GM11168 (cell line): ENCODE results near the gene CDC25B.
"Not testable (repeated sequence)": the region's sequence is repeated elsewhere in the genome, so short reads cannot be mapped to it uniquely, and the experiment has no call there.

ENCODE experiments used
- in situ Hi-C: fragments of 300-500 bp; cut with MboI; formaldehyde crosslinking; loops from one replicate; pipeline ENCODE4 v1.12.0; 2022; ENCODE audit warnings: low sequenced_read_pairs; ENCODE audit not compliant: unreplicated experiment

CDC25B gene

DNA sequence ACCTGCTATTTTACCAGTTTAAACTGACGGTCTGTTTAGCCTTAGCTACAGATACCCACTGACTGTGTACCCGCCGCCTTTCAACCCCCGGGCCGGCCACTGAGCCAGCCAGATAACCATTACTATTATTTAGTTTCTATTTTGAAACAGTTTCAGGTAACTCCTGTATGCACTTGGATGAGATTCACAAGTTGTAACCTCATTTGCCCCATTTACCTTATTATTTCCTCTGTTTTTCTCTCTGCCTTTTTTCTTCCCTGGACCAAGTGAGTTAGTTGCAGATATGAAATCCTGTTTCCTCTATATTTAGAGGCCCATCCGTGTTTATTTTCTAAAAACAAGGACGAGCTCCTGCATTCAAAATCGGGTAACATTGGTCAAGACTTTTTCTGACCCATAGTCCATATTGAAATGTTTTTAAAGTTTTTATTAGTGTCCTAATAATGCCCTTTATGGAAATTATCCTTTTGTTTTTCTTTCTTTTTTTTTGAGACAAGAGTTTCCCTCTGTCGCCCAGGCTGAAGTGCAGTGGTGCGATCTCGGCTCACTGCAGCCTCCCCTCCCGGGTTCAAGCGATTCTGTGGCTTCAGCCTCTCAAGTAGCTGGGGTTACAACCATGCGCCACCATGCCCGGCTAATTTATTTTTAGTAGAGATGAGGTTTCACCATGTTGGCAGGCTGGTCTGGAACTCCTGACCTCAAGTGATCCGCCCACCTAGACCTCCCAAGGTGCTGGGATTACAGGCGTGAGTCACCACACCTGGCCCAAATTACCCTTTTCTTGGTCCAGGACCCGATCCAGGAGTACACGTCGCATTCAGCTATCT lies 25.0 kb downstream of the CDC25B start:
- in situ Hi-C loops, result no loop called here

DNA sequence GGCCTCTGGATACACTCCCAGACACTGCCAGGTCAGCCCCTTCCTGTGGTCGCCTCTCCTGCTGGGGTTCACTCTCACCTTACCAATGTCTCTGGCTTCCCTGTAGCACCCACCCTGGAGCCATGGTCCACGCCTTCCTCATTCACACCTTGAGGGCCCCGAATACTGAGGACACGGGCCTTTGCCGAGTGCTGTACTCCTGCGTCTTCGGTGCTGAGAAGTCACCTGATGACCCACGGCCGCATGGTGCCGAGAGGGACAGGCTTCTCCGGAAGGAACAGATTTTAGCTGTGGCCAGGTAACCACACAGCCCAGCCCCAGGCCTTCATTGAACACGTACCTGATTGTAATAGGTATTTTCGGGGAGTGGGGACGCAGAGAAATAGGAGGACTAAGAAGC lies 25.9 kb downstream of the CDC25B start:
- in situ Hi-C loops, result no loop called here

DNA sequence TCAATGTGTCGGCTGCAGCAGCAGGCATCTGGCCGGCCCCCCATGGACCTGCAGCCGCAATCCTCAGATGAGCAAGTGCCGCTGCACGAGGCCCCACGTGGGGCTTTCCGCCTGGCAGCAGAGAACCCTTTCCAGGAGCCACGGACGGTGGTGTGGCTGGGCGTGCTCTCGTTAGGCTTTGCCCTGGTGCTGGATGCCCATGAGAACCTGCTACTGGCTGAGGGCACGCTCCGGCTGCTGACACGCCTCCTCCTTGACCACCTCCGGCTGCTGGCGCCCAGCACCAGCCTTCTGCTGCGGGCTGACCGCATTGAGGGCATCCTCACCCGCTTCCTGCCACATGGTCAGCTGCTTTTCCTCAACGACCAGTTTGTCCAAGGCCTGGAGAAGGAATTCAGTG lies 27.8 kb downstream of the CDC25B start:
- in situ Hi-C loops, result no loop called here

DNA sequence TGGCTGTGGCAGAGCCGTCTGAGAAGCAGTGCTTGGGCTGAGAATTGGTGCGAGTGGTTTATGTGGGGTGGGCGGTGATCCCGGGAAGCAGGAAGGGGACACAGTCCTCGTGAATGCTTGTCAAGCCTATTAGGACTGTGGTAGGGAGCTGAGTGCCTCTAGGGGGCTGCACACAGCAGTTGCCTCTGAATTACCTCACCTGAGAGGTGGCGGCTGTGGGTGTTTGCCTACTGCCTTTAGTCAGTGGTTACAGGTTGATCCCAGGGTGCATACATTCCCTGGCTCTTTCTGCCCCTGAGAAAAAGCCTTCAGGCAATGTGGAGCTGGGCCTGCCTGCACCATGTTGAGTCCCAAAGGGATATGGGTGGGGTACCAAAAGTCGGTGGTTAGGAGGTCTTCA lies 29.4 kb downstream of the CDC25B start:
- in situ Hi-C loops, result no loop called here

DNA sequence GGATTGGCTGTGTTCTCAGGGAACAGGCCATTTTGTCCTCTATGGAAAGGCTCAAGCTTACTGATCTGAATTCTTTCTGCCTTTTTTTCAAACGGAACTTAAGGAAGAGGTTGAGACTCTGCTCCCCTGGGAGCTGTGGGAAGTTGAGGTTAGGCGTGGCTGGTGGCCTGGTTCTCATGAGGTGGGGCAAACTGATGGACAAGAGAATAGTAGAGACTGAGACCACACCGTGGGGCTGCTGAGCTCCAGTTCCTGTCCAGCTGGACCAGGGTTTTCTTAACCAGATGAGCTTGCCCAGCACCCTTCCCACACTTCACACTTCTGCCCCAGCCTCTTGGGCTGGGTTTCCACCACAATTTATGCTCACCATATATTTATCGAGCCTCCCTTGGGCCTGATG lies 30.3 kb downstream of the CDC25B start:
- in situ Hi-C loops, result no loop called here

DNA sequence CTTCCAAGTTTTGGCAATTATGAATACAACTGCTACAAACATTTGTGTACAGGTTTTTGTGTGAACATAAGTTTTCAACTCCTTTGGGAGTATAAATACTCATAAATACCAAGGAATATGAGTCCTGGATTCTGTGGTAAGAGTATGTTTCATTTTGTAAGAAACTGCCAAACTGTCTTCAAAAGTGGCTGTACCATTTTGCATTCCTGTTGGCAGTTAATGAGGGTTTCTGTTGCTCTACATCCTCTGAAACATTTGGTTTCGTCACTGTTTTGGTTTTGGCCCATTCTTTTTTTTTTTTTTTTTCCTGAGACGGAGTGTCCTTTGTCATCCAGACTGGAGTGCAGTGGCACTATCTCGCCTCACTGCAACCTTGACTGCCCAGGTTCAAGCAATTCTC lies 32.7 kb downstream of the CDC25B start:
- in situ Hi-C loops, result no loop called here

DNA sequence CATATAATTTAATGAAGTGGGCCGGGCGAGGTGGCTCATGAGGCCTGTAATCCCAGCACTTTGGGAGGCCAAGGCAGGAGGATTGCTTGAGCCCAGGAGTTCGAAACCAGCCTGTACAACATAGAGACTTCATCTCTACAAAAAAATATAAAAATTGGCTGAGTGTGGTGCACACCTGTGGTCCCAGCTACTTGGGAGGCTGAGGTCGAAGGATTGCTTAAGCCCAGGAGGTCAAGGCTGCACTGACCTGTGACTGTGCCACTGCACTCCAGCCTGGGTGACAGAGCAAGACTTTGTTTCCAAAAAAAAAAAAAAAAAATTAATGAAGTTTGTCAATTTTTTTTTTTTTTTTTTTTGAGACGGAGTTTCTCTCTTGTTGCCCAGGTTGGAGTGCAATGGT lies 33.8 kb downstream of the CDC25B start:
- in situ Hi-C loops, result not testable (repeated sequence)

DNA sequence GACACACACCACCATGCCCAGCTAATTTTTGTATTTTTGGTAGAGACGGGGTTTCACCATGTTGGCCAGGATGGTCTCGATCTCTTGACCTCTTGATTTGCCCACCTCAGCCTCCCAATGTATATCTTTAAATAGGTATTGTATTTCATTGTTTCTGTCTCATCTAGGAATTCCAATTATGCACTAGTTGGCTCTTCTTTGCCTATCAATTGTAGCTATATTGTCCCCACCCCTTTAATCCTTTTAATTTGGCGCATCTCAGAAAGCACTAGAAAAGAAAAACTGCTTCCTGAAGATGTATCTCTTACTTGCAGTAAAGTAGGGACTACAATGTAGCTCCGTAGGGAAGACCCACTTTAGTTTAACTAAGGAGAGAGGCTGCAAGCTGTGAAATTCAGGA lies 40.0 kb downstream of the CDC25B start:
- in situ Hi-C loops, result no loop called here

DNA sequence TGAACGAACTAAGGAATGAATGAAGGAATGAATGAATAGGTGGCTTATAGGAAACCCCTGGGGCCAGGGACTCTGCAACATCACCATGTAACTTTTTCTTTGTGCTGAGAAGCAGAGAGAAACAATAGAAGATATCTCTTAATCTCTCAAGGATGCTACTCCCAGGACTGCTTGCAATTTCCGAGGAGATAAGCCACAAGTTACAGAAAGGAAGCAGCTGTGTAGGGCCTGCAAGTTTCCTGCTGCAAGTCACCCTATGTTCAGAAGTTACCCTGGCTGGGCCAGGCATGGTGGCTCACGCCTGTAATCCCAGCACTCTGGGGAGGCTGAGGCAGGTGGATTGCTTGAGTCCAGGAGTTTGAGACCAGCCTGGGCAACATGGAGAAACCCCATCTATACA lies 43.2 kb downstream of the CDC25B start:
- in situ Hi-C loops, result no loop called here

DNA sequence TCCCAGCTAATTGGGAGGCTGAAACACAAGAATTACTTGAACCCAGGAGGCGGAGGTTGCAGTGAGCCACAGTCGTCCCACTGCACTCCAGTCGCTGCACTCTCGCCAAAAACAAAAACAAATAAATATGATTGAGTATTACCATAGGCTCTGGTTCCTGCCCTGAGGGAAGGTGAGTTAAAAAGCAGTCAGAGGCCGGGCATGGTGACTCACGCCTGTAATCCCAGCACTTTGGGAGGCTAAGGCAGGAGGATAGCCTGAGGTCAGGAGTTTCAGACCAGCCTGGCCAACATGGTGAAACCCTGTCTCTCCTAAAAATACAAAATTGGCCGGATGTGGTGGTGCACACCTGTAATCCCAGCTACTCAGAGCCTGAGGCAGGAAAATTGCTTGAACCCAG lies 44.1 kb downstream of the CDC25B start:
- in situ Hi-C loops, result not testable (repeated sequence)

DNA sequence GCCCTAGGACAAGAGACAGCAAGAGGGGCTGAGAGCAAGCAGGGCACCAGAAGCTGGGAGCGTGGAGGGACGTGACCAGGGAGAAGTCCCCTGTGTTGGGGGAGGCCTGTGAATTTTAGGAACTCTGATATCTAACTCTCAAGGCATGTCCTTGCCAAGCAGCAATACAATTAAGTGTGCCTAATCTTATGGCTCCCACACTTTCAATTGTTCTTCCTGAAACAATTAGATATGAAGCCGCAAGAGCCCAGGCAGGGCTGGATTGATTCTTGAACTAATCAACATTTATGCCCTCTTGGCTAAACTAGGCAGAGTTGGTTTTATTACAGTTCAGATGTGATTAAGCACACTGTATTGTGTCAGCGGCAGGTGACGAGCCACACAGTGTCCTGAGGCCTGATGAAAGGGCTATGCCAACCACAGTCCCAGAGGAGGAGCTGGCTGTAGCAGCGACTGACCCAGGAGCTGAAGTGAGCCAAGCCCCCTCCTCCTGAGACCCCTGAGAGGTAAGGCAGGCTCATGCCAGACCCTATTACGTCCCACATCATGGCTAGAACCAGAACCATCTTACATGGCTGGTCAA lies 46.3 kb downstream of the CDC25B start:
- in situ Hi-C loops, result no loop called here

DNA sequence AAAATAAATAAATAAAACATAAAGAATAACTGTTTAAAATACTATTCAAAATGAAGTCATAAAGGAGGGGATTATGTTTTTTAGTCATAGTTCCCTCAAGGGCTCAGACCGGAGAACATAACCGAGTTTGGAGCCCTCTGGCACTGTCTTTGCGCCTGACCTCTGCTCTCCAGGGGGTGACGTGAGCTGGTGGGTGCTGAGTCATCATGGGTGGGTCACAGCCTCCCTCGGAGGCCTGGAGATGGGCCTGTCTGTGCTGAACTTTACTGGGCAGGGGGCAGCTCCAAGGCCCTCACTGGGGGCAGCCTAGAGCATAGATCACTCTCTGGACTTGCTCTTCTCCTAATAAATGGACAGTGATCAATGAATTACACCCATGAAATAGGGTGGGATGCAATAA lies 47.4 kb downstream of the CDC25B start:
- in situ Hi-C loops, result no loop called here

DNA sequence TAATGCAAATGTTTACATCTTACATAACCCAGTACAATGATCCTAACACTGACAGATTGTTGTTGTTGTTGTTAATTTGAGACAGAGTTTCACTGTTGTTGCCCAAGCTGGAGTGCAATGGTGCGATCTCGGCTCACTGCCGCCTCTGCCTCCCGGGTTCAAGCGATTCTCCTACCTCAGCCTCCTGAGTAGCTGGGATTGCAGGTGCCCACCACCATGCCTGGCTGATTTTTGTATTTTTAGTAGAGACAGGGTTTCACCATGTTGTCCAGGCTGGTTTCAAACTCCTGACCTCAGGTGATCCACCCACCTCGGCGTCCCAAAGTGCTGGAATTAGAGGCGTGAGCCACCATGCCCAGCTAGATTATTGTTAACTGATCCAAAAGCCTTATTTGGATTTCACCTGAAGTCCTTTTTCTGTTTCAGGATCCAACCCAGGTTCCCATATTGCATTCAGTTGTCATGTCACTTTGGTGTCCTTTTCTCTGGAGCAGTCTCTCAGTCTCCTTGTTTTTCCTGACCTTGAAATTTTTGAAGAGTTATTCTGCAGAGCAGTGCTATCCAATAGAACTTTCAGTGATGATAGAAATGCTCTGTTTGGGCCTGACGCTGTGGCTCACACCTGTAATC lies 48.0 kb downstream of the CDC25B start:
- in situ Hi-C loops, result not testable (repeated sequence)

DNA sequence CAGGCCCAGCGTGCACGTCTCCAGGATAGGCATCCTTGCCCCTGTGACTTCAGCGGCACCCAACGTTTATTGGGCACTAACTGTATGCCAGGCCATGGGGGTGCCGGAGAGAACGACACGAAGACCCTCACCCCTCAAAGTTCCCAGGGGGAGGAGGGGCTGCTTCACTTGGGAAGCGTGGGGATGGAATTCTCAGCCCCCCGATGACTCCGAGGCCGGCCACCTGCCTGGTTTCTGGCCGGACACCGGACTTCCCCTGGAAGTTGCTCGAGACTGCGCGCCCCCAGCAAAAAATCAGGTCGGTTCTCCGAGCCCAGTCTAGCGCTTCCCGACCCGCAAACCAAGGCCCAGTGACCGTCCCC lies 50.2 kb downstream of the CDC25B start:
- in situ Hi-C loops, result no loop called here

DNA sequence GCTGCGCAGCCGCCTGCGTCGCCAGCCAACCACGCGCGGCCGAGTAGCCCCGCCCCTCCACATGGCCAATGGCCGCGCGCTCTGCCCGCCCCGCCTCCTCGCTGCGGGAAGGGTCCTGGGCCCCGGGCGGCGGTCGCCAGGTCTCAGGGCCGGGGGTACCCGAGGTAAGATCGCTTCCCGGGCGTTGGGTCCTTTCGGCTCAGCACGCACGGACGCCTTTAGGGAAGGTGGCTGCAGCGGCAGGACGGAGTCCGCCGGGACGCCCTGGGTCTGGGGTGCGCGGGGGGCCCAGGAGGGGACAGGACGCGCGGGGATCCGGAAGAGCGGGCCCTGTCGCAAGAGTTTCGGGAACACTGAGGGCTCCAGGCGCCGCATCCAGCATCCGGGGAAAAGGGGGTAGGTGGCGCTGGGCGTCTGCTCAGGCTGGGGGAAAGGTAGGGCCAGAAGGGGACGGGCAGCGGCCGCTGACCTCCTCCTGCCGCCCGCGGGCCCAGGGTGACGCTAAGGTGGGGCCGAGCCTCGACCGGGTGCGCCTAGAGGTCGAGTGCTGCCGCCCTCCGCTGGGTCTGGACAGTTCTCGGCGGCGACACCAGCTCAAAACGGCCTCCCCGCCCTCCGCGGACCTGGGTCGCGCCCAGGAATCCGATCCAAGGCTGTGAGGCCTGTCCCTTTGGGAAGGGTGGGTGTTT lies 50.8 kb downstream of the CDC25B start, which contains the start of gene MAVS:
Gene MAVS (plus strand): TSS at position 95 of the 689 bp plus-strand sequence. CDS start 7,791 bp downstream, outside the sequence.
- in situ Hi-C loops, result no loop called here

DNA sequence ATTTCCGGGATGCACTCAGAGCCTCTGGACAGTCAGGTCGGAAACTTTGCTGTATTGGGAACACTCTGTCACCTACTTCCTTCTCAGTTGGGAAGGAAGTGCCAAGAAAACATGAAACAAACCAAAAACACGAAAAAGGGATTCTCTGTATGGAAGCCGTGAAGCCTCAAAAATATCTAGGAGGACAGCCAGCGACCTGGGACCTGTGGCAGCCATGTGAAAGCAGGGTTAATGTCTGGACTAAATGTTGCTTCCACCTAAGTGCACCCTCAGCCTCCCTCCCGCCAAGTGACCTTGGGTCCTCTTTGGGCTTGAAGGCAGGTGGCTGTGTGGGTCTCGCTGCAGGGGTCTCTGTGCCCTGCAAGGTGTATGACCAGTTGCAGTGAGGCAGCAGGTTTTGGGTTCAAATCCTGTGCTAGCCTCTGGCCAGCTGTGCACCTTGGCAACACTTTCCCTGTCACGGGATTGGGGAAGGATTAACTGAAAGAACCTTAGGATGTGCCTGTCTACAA lies 51.4 kb downstream of the CDC25B start:
- in situ Hi-C loops, result no loop called here

DNA sequence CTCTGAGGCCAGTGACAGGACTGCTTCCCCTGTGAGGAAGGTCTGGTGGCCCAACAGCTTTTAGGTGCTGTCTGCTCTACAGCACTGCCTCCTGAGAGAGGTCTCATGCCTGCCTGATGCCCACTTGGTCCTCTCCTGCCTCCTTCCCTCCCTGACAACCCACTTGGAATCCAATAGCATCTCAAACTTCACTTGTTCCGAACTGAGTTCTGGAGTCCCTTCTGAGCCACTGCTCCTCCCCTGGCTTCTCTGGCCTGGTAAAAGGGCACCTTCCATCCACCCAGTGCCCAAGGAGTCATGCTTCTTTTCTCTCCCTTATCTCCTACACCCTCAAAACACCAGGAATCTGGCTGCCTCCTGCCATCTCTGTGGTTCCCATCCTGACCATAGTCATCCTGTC lies 52.5 kb downstream of the CDC25B start:
- in situ Hi-C loops, result no loop called here

DNA sequence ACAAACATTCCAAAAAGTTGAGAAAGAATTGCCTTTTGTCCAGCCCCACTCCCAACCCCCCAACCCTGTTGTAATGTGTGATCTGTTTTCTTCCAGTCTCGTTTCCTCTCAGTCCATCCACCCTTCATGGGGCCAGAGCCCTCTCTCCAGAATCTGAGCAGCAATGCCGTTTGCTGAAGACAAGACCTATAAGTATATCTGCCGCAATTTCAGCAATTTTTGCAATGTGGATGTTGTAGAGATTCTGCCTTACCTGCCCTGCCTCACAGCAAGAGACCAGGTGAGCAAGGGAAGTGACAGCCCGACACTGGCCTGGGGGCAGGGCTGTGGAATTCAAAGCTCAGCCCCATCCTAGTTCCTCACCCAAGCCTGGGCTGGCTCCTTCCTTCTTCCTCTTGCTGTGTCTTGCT lies 58.4 kb downstream of the CDC25B start:
- in situ Hi-C loops, result loop anchor here (10.0 kb wide), 1 partner anchor 70 kb away; the partner anchor contains the start of genes CENPB and SPEF1
